C1 segment of cervical spinal cord (tissue), 14 donors: ENCODE data around the gene TRIM62.

Experiments
- DNase-seq, 14 donors: peaks; one replicate each; lab custom pipeline; 2025; lab: John Stamatoyannopoulos, UW

TRIM62 gene

GRCh38 chr1:33180911-33181890, 642 bp downstream of the TRIM62 start:
- peak in 8 of 14 donors; percentile 50 to 88 (median 78) for DNase-seq

DNA sequence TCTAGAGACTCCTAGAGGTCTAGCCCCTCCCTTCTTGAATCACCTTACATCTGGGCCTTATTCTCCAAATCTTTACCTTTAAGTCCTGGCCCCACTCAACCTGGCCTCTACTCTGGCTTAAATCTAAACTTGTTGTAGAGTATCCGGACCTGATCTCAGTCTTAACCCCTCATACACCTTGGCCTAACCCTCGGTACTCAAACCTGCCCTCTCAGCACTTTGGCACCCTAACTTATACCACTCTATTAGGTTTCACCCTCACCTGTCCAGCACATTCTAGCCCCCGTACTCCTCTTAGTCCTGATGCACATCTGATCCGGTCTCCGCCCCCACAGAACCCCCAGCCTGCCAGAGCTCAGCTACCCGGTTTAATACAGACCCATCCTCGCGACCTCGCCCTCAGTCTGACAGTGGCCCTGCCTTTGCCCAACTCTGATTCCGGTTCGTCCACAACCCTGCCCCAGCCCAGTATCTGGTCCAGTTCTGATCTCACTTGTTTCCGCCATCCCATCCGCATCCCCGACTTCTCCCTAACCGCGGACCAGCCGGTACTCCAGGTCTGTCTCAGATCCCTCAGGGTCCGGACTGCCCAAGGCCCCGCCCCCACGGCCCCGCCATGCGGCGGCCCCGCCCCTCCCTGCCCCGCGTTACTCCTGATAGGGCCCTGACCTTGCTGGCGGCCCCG, 1.5 kb downstream of the TRIM62 start:
- DNase-seq: peak in 6 of 14 donors; percentile 63 to 91 (median 79)

DNA sequence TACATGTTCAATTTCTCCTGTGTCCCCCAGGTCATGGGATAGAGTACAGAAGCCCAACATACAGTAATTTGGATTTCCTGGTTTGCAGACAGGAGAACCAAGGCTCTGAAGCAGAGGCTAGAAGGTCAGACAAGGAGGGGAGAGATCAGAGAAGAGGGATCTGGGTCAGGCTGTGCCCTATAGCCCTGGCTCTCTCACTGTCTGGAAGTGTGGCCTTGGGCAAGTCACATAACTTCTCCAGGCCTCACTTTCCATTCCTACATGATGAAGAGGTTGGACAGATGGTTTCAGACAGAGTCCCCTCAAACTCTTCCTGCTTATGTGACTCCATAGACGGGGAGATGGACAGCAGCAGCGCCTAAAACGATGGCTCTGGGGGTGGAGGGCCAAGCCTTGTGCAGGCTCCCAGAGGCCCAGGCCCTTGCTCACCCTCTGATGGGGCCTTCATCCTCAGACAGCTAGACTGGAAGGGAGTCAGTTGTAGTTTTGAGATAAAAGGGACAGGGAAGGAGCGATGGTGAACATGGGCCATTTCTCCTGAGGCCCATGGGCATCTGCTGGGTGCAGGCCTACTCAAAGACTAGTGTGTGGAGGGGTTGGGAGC, 2.9 kb downstream of the TRIM62 start:
- DNase-seq: no peak

GRCh38 chr1:33177996-33178540, 3.8 kb downstream of the TRIM62 start:
- DNase-seq: no peak

- no peak for DNase-seq
Observed at GRCh38 chr1:33176887-33177286, 5.0 kb downstream of the TRIM62 start.

DNA sequence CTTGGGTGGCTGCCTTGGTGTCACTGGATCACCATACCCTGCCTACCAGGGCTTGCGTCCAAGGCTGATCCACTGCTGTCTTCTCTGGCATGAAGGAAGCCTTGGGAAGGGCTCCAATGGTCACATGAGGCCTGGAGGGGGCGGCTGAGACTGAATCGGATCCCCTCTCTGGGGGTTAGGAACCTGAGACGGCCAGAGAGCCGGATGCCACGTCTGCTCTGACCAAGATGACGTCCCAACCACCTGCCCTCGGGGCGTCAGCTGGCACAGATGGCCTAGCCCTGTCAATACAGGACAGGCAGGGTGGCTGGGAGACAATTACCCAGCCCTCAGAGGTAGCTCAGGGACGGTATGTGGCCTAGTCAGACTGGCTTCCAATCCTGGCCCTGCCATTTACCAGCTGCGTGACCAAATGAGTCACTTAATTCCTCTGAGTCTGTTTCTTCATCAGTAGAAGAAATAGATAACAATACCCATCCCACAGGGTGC, 5.4 kb downstream of the TRIM62 start:
- DNase-seq: peak in 10 of 14 donors; percentile 17 to 75 (median 34)

GRCh38 chr1:33175865-33176264, 6.0 kb downstream of the TRIM62 start:
- DNase-seq: peak in 1 of 14 donors; percentile 70

GRCh38 chr1:33173091-33173490, 8.8 kb downstream of the TRIM62 start:
- no peak for DNase-seq

GRCh38 chr1:33171977-33172813, 9.6 kb downstream of the TRIM62 start:
- DNase-seq: no peak

DNA sequence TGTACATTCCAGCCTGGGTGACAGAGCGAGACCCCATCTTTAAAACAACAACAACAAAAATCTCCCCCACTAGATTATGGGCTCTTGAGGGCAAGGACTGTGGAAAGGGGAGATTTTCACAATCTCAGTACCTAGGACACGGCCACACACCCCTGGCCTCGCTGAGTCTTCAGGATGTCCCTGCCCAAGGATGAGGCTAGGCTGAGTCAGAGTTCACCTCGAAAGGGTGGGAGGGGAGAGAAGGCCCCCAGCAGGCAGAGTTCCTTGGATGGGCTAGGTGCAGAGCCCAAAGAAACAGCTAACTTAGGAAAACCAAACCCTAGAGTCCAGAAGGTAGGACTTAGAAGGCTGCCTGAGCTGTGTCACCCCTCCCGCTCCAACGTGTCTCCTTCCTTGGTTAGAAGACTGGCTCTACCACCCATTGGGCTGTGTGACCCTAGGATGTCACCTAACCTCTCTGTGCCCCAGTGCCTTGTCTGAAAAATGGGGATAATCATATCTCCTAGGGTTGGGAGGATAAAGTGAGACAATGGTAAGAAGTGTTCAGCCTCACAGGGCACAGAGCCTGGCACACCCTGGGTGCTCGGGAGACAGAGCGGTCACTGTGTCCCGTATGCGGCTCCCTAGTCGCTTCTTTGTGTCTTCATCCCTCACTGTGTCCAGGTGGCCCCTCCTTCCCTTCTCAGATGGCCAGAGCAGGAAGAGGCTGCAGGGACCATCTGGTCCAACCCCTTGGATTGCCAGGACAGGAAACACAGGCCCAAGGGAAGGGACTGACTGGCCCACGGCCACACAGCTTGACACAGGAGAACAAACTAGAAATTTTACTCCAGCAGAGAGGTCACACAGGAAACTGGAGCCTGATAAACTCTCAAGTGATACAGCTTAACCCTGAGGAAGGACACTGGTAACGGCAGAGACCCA, 11.2 kb downstream of the TRIM62 start:
- DNase-seq: peak in 10 of 14 donors; percentile 23 to 98 (median 43)

DNA sequence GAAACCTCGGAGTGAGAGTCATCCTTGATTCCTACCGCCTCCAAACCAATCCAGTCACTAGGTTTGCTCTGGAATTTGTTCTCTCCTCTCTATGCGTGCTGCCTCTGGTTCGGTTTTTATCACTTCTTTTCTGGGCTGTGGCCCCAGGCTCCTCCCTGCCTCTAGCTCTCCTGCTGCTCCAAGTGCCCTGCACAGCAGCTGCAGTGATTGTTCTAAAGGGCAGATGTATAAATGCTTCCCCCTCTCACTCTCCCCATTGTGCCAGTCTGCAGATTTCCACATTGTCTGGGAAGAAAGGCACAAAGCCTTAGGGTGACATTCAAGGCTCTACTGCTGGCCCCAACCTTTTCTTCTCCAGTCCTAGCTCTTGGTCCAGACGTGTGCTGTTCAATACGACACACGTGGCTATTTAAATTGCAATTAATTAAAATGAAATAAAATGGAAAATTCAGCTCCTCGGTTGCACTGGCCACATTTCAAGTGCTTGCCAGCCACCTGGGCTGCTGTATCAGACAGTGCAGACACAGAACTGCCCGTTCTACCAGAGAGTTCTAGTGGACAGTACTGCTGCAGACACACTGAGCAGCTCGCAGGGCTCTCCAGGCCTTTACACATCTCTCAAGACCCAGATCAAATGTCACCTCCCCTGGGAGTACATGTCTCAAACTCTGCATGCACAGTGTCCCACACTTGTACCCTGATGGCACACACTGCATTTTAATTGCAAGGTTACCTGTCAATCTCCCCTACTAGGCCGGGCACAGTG, 12.4 kb downstream of the TRIM62 start:
- DNase-seq: peak in 8 of 14 donors; percentile 31 to 53 (median 50)

DNA sequence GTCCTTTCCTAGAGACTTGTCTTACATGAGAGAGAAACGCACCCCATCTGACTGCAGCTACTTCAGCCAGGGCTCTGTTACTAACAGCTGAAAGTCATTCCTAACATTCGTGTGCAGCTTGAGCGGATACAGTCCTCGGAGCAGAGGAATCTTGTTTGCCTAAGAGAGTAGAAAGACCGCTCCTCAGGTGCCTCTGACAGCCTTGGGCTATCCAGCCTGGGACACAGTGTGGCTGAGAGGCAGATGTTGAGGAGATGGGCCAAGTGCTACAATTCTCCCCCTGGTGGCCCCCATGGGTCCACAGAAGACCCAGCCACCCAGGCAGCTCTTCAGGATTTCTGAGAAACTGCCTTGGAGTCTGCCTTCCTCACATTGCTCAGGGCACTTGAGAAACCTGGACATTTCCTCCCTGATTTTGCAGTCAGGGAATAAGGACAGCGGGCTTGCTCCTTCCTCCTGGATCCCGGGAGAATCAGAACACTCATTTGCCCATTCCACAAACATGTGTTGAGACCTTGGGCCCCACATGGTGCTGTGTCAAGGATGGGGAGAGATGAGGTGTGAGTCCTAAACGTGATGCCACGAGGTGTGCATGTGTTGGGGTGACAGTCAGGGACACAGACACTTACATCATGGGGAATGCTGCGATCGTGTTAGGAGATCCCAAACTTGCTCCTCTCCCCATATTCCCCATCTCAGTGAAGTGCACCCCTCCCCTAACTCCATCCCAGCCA, 13.1 kb downstream of the TRIM62 start:
- DNase-seq: peak in 2 of 14 donors; percentile 52

- no peak for DNase-seq
Observed at GRCh38 chr1:33167650-33168447, 14.0 kb downstream of the TRIM62 start.

DNA sequence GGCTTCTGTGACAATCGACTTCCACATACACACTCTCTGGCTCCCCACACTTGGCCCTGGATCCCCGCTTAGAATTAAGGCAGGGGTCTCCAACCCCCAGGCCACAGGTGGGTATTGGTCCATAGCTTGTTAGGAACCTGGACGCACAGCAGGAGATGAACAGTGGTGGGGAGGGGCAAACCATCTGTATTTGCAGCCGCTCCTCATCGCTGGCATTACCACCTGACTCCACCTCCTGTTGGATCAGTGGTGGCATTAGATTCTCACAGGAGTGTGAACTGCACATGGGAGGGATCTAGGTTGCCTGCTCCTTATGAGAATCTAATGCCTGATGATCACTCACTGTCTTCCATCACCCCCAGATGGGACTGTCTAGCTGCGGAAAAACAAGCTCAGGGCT, 16.0 kb downstream of the TRIM62 start:
- DNase-seq: no peak

- DNase-seq: no peak
Observed at GRCh38 chr1:33165209-33165608, 16.6 kb downstream of the TRIM62 start.

DNA sequence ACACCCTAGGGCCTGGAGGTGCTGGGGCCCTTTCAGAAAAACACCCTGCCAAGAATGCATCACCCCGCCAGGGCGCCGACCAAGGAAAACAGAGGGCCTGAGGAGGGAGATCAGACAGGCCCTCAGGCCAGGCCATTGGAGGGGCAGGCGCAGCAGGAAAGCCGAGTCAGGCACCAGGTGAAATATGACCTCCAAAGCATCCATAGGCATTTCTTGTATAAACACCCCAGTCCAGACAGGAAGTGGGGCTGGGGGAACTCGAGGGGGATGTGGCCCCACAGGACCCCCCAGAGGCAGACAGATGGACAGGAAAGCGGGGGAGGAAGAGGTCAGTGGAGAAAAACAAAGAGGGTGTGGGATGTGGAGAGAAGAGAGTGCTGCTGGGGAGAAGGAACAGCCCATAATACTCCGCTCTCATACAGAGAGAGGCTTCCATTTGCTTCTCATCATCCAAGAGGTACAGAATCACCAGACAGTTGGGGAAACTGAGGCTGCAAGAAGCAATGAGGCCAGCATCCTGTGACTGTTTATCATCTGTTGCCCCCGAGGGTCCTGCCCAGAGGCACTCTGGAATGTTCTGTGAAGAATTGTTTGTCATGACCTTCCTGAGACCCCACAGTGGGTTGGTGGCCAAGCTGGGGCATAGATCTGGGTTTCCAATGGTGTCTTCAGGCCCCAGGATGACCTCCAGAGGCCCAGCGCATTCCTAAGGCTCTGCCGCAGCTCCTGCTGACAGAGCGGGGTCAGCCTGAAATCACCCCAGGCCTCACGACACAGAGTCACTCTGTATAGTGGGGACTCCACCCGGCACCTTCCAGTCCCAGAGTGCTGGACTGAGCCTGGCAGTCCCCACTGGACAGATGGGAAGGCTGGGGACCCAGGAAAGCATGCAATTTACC, 18.0 kb downstream of the TRIM62 start:
- DNase-seq: no peak
